HG02642 (cell line): ENCODE results near the gene SEMA5A.

Experiments
- ATAC-seq: cut with Tn5 transposase; IDR thresholded peaks from one replicate; pipeline ENCODE4 v1.9.1; 2021; ENCODE audit warnings: mild to moderate bottlenecking; ENCODE audit not compliant: unreplicated experiment, poor library complexity

The SEMA5A gene

GRCh38 chr5:9192266-9192665, 353.6 kb downstream of the SEMA5A start:
- no peak for ATAC-seq

- ATAC-seq = no peak
Measured at GRCh38 chr5:9189681-9190080, 356.2 kb downstream of the SEMA5A start.

- no peak for ATAC-seq
Measured at GRCh38 chr5:9188956-9189355, 356.9 kb downstream of the SEMA5A start.

- no peak for ATAC-seq
Measured at GRCh38 chr5:9188131-9188530, 357.7 kb downstream of the SEMA5A start.

- no peak for ATAC-seq
Measured at GRCh38 chr5:9187614-9188013, 358.3 kb downstream of the SEMA5A start.

- no peak for ATAC-seq
Measured at GRCh38 chr5:9186069-9186468, 359.8 kb downstream of the SEMA5A start.

GRCh38 chr5:9183992-9184391, 361.9 kb downstream of the SEMA5A start:
- no peak for ATAC-seq

GRCh38 chr5:9182899-9183695, 362.8 kb downstream of the SEMA5A start:
- no peak for ATAC-seq

GRCh38 chr5:9176641-9177040, 369.2 kb downstream of the SEMA5A start:
- no peak for ATAC-seq

GRCh38 chr5:9174446-9174845, 371.4 kb downstream of the SEMA5A start:
- ATAC-seq = no peak

GRCh38 chr5:9173281-9174048, 372.4 kb downstream of the SEMA5A start:
- no peak for ATAC-seq

GRCh38 chr5:9170026-9170425, 375.8 kb downstream of the SEMA5A start:
- no peak for ATAC-seq

- no peak for ATAC-seq
Measured at GRCh38 chr5:9169557-9169902, 376.3 kb downstream of the SEMA5A start.

- ATAC-seq = no peak
Measured at GRCh38 chr5:9168791-9169556, 376.9 kb downstream of the SEMA5A start.

GRCh38 chr5:9166202-9167112, 379.4 kb downstream of the SEMA5A start:
- ATAC-seq = no peak

GRCh38 chr5:9165546-9165945, 380.3 kb downstream of the SEMA5A start:
- ATAC-seq = no peak

GRCh38 chr5:9160747-9161146, 385.1 kb downstream of the SEMA5A start:
- no peak for ATAC-seq

- no peak for ATAC-seq
Measured at GRCh38 chr5:9157811-9158210, 388.1 kb downstream of the SEMA5A start.

- no peak for ATAC-seq
Measured at GRCh38 chr5:9157020-9157419, 388.9 kb downstream of the SEMA5A start.

GRCh38 chr5:9156282-9156681, 389.6 kb downstream of the SEMA5A start:
- peak; percentile 61 for ATAC-seq
